ENCODE measurements around the gene BSPRY.

Gene BSPRY

GRCh38 chr9:113398796-113399195, 49.5 kb downstream of the BSPRY start:
- TF ChIP-seq EZH2phosphoT487 (IDR thresholded peaks at IDR 0.05; ENCODE audit: borderline replicate concordance) (no peak), CTCF (conservative IDR thresholded peaks at IDR 0.05; ENCODE audit: low read length) (no peak)
- no peaks in the 10 kb centered on the region for H3K9me2 ChIP-seq (replicated peaks; ENCODE audit: low read depth, low read length)
- H3K4me1 ChIP-seq (ENCODE audit: insufficient read depth, low read length, poor library complexity, severe bottlenecking) = peaks cover 27% of the 10 kb centered on the region
- no peaks in the 10 kb centered on the region for H3F3A ChIP-seq (ENCODE audit: low read depth)
- peak overlapping the region; percentile 88 for H3K9ac ChIP-seq (ENCODE audit: low read depth, low read length, poor library complexity, severe bottlenecking)
- no peaks in the 10 kb centered on the region for H3K36me3 ChIP-seq (ENCODE audit: insufficient read depth, low read length)
- H2AFZ ChIP-seq (ENCODE audit: low read length) = no peak overlapping the region
- H3K4me2 ChIP-seq (ENCODE audit: low read depth, low read length, poor library complexity, severe bottlenecking) = peak overlapping the region; percentile 78
- H3K27me3 ChIP-seq (ENCODE audit: insufficient read depth, low read length, poor library complexity, severe bottlenecking) = no peaks in the 10 kb centered on the region
- H3K79me2 ChIP-seq (ENCODE audit: insufficient read depth, low read length) = peaks cover 20% of the 10 kb centered on the region
- H4K20me1 ChIP-seq (ENCODE audit: insufficient read depth, low read length, poor library complexity, severe bottlenecking) = no peaks in the 10 kb centered on the region
- no peak overlapping the region for H3K4me3 ChIP-seq (ENCODE audit: low read length, poor library complexity, severe bottlenecking)
- H3K9me3 ChIP-seq (ENCODE audit: insufficient read depth, low read depth, low read length) = no peaks in the 10 kb centered on the region

GRCh38 chr9:113399646-113400200, 50.4 kb downstream of the BSPRY start:
- Histone ChIP-seq H3K4me2 (ENCODE audit: low read depth, low read length, poor library complexity, severe bottlenecking) (peak overlapping the region; percentile 78), H3K9ac (ENCODE audit: low read depth, low read length, poor library complexity, severe bottlenecking) (peak overlapping the region; percentile 88)
- TF ChIP-seq EZH2phosphoT487 (IDR thresholded peaks at IDR 0.05; ENCODE audit: borderline replicate concordance) (no peak), CTCF (conservative IDR thresholded peaks at IDR 0.05; ENCODE audit: low read length) (no peak)

GRCh38 chr9:113401027-113401792, 51.9 kb downstream of the BSPRY start, which contains the start of gene ALAD:
ALAD (minus strand) TSS chr9:113401284; CDS start chr9:113393559, 7,725 bp downstream.
- Histone ChIP-seq H3K79me2 (ENCODE audit: insufficient read depth, low read length) (peaks cover 20% of the 10 kb centered on the region), H4K20me1 (ENCODE audit: insufficient read depth, low read length, poor library complexity, severe bottlenecking) (no peaks in the 10 kb centered on the region)

More at GRCh38 chr9:113399646-113400200, 50.4 kb downstream of the BSPRY start:
- Histone ChIP-seq H3K79me2 (ENCODE audit: insufficient read depth, low read length) (peaks cover 20% of the 10 kb centered on the region), H3K4me3 (ENCODE audit: low read length, poor library complexity, severe bottlenecking) (peak overlapping the region; percentile 100), H3K27me3 (ENCODE audit: insufficient read depth, low read length, poor library complexity, severe bottlenecking) (no peaks in the 10 kb centered on the region), H3K4me1 (ENCODE audit: insufficient read depth, low read length, poor library complexity, severe bottlenecking) (peaks cover 27% of the 10 kb centered on the region), H2AFZ (ENCODE audit: low read length) (no peak overlapping the region), H4K20me1 (ENCODE audit: insufficient read depth, low read length, poor library complexity, severe bottlenecking) (no peaks in the 10 kb centered on the region), H3F3A (ENCODE audit: low read depth) (no peaks in the 10 kb centered on the region), H3K9me3 (ENCODE audit: insufficient read depth, low read depth, low read length) (no peaks in the 10 kb centered on the region), H3K36me3 (ENCODE audit: insufficient read depth, low read length) (no peaks in the 10 kb centered on the region), H3K9me2 (replicated peaks; ENCODE audit: low read depth, low read length) (no peaks in the 10 kb centered on the region)

More at GRCh38 chr9:113401027-113401792, 51.9 kb downstream of the BSPRY start, which contains the start of gene ALAD:
- Histone ChIP-seq H3K36me3 (ENCODE audit: insufficient read depth, low read length) (no peaks in the 10 kb centered on the region), H3K4me1 (ENCODE audit: insufficient read depth, low read length, poor library complexity, severe bottlenecking) (peaks cover 27% of the 10 kb centered on the region), H3F3A (ENCODE audit: low read depth) (no peaks in the 10 kb centered on the region), H3K4me2 (ENCODE audit: low read depth, low read length, poor library complexity, severe bottlenecking) (peak within 1 kb of the TSS; percentile 78), H3K27me3 (ENCODE audit: insufficient read depth, low read length, poor library complexity, severe bottlenecking) (no peaks in the 10 kb centered on the region), H3K9me2 (replicated peaks; ENCODE audit: low read depth, low read length) (no peaks in the 10 kb centered on the region), H3K4me3 (ENCODE audit: low read length, poor library complexity, severe bottlenecking) (peak within 1 kb of the TSS; percentile 100), H2AFZ (ENCODE audit: low read length) (peak within 1 kb of the TSS; percentile 95), H3K9ac (ENCODE audit: low read depth, low read length, poor library complexity, severe bottlenecking) (peak within 1 kb of the TSS; percentile 88), H3K9me3 (ENCODE audit: insufficient read depth, low read depth, low read length) (no peaks in the 10 kb centered on the region)
- TF ChIP-seq EZH2phosphoT487 (IDR thresholded peaks at IDR 0.05; ENCODE audit: borderline replicate concordance) (no peak), CTCF (conservative IDR thresholded peaks at IDR 0.05; ENCODE audit: low read length) (peak; percentile 79)

All from Loucy (cell line).